ENCODE data around the gene SPAST. TPM values are rescaled to one million over a fixed set of nuclear protein-coding genes. Genes with fewer than 3 reads are reported as not detected.
A peak's percentile ranks its signal among the peaks of the same experiment; 100 is the strongest.

Gene SPAST
- total RNA-seq, 2 experiments from 2014 or later, result 18.6 to 19.0 TPM

GRCh38 chr2:32061973-32062861 is 1.1 kb upstream of the SPAST start:
- H3K27ac Mint-ChIP-seq, result no peak overlapping the region
- H3K4me1 Mint-ChIP-seq (ENCODE audit: low read depth), result peaks cover 22% of the 10 kb centered on the region
- peaks cover 5% of the 10 kb centered on the region for H3K36me3 Mint-ChIP-seq (ENCODE audit: low read depth)
- peak overlapping the region; percentile 93 for H3K4me3 Mint-ChIP-seq
- ChIA-PET CTCF (interaction anchor here (1.4 to 3.2 kb wide), 2 partner anchors 22 to 54 kb away, joined by 4 to 20 read pairs; partner anchors contain the start of gene DPY30), POLR2A (interaction anchor here (0.9 to 5.0 kb wide), 3 partner anchors 23 to 103 kb away, joined by 3 to 49 read pairs (median 3); partner anchors contain the start of genes DPY30, MEMO1 and SLC30A6)
- peaks cover 2% of the 10 kb centered on the region for H3K27me3 Mint-ChIP-seq (ENCODE audit: low read depth)
- ATAC-seq (no peak), DNase-seq (peak; percentile 25)
- H3K9me3 Mint-ChIP-seq (ENCODE audit: insufficient read depth), result no peaks in the 10 kb centered on the region

- H3K36me3 Mint-ChIP-seq (ENCODE audit: low read depth), result peaks cover 5% of the 10 kb centered on the region
- POLR2A ChIA-PET, result interaction anchor here (0.6 to 5.0 kb wide), 6 partner anchors 25 to 254 kb away, joined by 3 to 49 read pairs (median 3); partner anchors contain the start of genes DPY30 and SLC30A6
- H3K4me3 Mint-ChIP-seq, result peak overlapping the region; percentile 93
- no peaks in the 10 kb centered on the region for H3K9me3 Mint-ChIP-seq (ENCODE audit: insufficient read depth)
- DNase-seq (peak; percentile 40), ATAC-seq (peak; percentile 1)
- peak overlapping the region; percentile 90 for H3K27ac Mint-ChIP-seq
- CTCF ChIA-PET, result interaction anchor here (1.3 to 3.2 kb wide), 2 partner anchors 24 to 72 kb away, joined by 3 to 20 read pairs; partner anchors contain the start of gene DPY30
- peaks cover 23% of the 10 kb centered on the region for H3K4me1 Mint-ChIP-seq (ENCODE audit: low read depth)
- H3K27me3 Mint-ChIP-seq (ENCODE audit: low read depth), result no peaks in the 10 kb centered on the region
Observed at GRCh38 chr2:32064021-32064601, 755 bp downstream of the SPAST start.

- CTCF ChIA-PET, result interaction anchor here (1.3 to 3.2 kb wide), 2 partner anchors 25 to 72 kb away, joined by 3 to 20 read pairs; partner anchors contain the start of gene DPY30
- peaks cover 23% of the 10 kb centered on the region for H3K4me1 Mint-ChIP-seq (ENCODE audit: low read depth)
- no peaks in the 10 kb centered on the region for H3K27me3 Mint-ChIP-seq (ENCODE audit: low read depth)
- peak overlapping the region; percentile 90 for H3K27ac Mint-ChIP-seq
- DNase-seq, result no peak
- H3K36me3 Mint-ChIP-seq (ENCODE audit: low read depth), result peaks cover 5% of the 10 kb centered on the region
- ATAC-seq, result no peak
- POLR2A ChIA-PET, result interaction anchor here (0.7 to 5.0 kb wide), 3 partner anchors 25 to 1818 kb away, joined by 3 to 49 read pairs (median 4); partner anchors contain the start of gene DPY30
- peak overlapping the region; percentile 93 for H3K4me3 Mint-ChIP-seq
- H3K9me3 Mint-ChIP-seq (ENCODE audit: insufficient read depth), result no peaks in the 10 kb centered on the region
Observed at GRCh38 chr2:32064713-32065112, 1.4 kb downstream of the SPAST start.

- H3K4me3 Mint-ChIP-seq, result no peak overlapping the region
- no peak for DNase-seq
- ChIA-PET POLR2A (interaction anchor here (0.8 kb wide), 1 partner anchor 28 kb away, joined by 3 read pairs; the partner anchor contains the start of gene DPY30), CTCF (interaction anchor here (1.0 kb wide), 1 partner anchor 23 kb away, joined by 3 read pairs; no protein-coding TSS in a partner anchor)
- no peak overlapping the region for H3K27ac Mint-ChIP-seq
- H3K4me1 Mint-ChIP-seq (ENCODE audit: low read depth), result peaks cover 18% of the 10 kb centered on the region
- H3K27me3 Mint-ChIP-seq (ENCODE audit: low read depth), result no peaks in the 10 kb centered on the region
- H3K9me3 Mint-ChIP-seq (ENCODE audit: insufficient read depth), result no peaks in the 10 kb centered on the region
- no peak for ATAC-seq
- peaks cover 6% of the 10 kb centered on the region for H3K36me3 Mint-ChIP-seq (ENCODE audit: low read depth)
Observed at GRCh38 chr2:32067549-32067948, 4.2 kb downstream of the SPAST start.

- H3K27me3 Mint-ChIP-seq (ENCODE audit: low read depth), result no peaks in the 10 kb centered on the region
- ATAC-seq (no peak), DNase-seq (no peak)
- H3K36me3 Mint-ChIP-seq (ENCODE audit: low read depth), result peaks cover 3% of the 10 kb centered on the region
- CTCF ChIA-PET, result no interaction called here
- no peak overlapping the region for H3K27ac Mint-ChIP-seq
- no peak overlapping the region for H3K4me3 Mint-ChIP-seq
- H3K9me3 Mint-ChIP-seq (ENCODE audit: insufficient read depth), result no peaks in the 10 kb centered on the region
- POLR2A ChIA-PET, result interaction anchor here (0.9 kb wide), 1 partner anchor 19 kb away, joined by 3 read pairs; no protein-coding TSS in a partner anchor
- H3K4me1 Mint-ChIP-seq (ENCODE audit: low read depth), result no peaks in the 10 kb centered on the region
Observed at GRCh38 chr2:32074134-32074506, 10.8 kb downstream of the SPAST start.

GRCh38 chr2:32095671-32096070 is 32.3 kb downstream of the SPAST start:
- Mint-ChIP-seq H3K4me3 (no peak overlapping the region), H3K9me3 (ENCODE audit: insufficient read depth) (no peaks in the 10 kb centered on the region), H3K27me3 (ENCODE audit: low read depth) (no peaks in the 10 kb centered on the region), H3K36me3 (ENCODE audit: low read depth) (peaks cover 11% of the 10 kb centered on the region), H3K27ac (no peak overlapping the region), H3K4me1 (ENCODE audit: low read depth) (no peaks in the 10 kb centered on the region)
- POLR2A ChIA-PET, result no interaction called here
- DNase-seq (no peak), ATAC-seq (no peak)
- CTCF ChIA-PET, result no interaction called here

- H3K36me3 Mint-ChIP-seq (ENCODE audit: low read depth), result peaks cover 41% of the 10 kb centered on the region
- H3K27ac Mint-ChIP-seq, result no peak overlapping the region
- no peaks in the 10 kb centered on the region for H3K27me3 Mint-ChIP-seq (ENCODE audit: low read depth)
- H3K4me1 Mint-ChIP-seq (ENCODE audit: low read depth), result no peaks in the 10 kb centered on the region
- no peaks in the 10 kb centered on the region for H3K9me3 Mint-ChIP-seq (ENCODE audit: insufficient read depth)
- DNase-seq (no peak), ATAC-seq (no peak)
- H3K4me3 Mint-ChIP-seq, result no peak overlapping the region
- CTCF ChIA-PET, result interaction anchor here (0.7 kb wide), 1 partner anchor 10 kb away, joined by 3 read pairs; no protein-coding TSS in a partner anchor
- POLR2A ChIA-PET, result no interaction called here
Observed at GRCh38 chr2:32108111-32108510, 44.8 kb downstream of the SPAST start.

- peaks cover 19% of the 10 kb centered on the region for H3K36me3 Mint-ChIP-seq (ENCODE audit: low read depth)
- ChIA-PET CTCF (no interaction called here), POLR2A (no interaction called here)
- no peak overlapping the region for H3K27ac Mint-ChIP-seq
- no peaks in the 10 kb centered on the region for H3K27me3 Mint-ChIP-seq (ENCODE audit: low read depth)
- no peak for DNase-seq
- no peaks in the 10 kb centered on the region for H3K9me3 Mint-ChIP-seq (ENCODE audit: insufficient read depth)
- peaks cover 7% of the 10 kb centered on the region for H3K4me1 Mint-ChIP-seq (ENCODE audit: low read depth)
- no peak for ATAC-seq
- H3K4me3 Mint-ChIP-seq, result no peak overlapping the region
Observed at GRCh38 chr2:32118055-32118454, 54.7 kb downstream of the SPAST start.

GRCh38 chr2:32119161-32119560 is 55.8 kb downstream of the SPAST start:
- no peaks in the 10 kb centered on the region for H3K27me3 Mint-ChIP-seq (ENCODE audit: low read depth)
- ATAC-seq (no peak), DNase-seq (no peak)
- ChIA-PET CTCF (no interaction called here), POLR2A (interaction anchor here (1.3 kb wide), 1 partner anchor 55 kb away, joined by 4 read pairs; no protein-coding TSS in a partner anchor)
- H3K4me1 Mint-ChIP-seq (ENCODE audit: low read depth), result peaks cover 7% of the 10 kb centered on the region
- H3K36me3 Mint-ChIP-seq (ENCODE audit: low read depth), result peaks cover 22% of the 10 kb centered on the region
- H3K4me3 Mint-ChIP-seq, result no peak overlapping the region
- no peak overlapping the region for H3K27ac Mint-ChIP-seq
- H3K9me3 Mint-ChIP-seq (ENCODE audit: insufficient read depth), result no peaks in the 10 kb centered on the region

GRCh38 chr2:32124660-32125059 is 61.3 kb downstream of the SPAST start:
- DNase-seq (no peak), ATAC-seq (no peak)
- no peak overlapping the region for H3K27ac Mint-ChIP-seq
- H3K9me3 Mint-ChIP-seq (ENCODE audit: insufficient read depth), result no peaks in the 10 kb centered on the region
- H3K4me1 Mint-ChIP-seq (ENCODE audit: low read depth), result peaks cover 7% of the 10 kb centered on the region
- ChIA-PET POLR2A (no interaction called here), CTCF (no interaction called here)
- no peaks in the 10 kb centered on the region for H3K27me3 Mint-ChIP-seq (ENCODE audit: low read depth)
- H3K36me3 Mint-ChIP-seq (ENCODE audit: low read depth), result peaks cover 25% of the 10 kb centered on the region
- no peak overlapping the region for H3K4me3 Mint-ChIP-seq

- no peak for ATAC-seq
Observed at GRCh38 chr2:32128636-32129035, 65.3 kb downstream of the SPAST start.

GRCh38 chr2:32129086-32129485 is 65.7 kb downstream of the SPAST start:
- H3K9me3 Mint-ChIP-seq (ENCODE audit: insufficient read depth), result no peaks in the 10 kb centered on the region
- H3K27ac Mint-ChIP-seq, result no peak overlapping the region
- no peaks in the 10 kb centered on the region for H3K4me1 Mint-ChIP-seq (ENCODE audit: low read depth)
- peaks cover 23% of the 10 kb centered on the region for H3K36me3 Mint-ChIP-seq (ENCODE audit: low read depth)
- POLR2A ChIA-PET, result no interaction called here
- ATAC-seq, result no peak
- DNase-seq, result no peak
- CTCF ChIA-PET, result no interaction called here
- H3K27me3 Mint-ChIP-seq (ENCODE audit: low read depth), result no peaks in the 10 kb centered on the region
- no peak overlapping the region for H3K4me3 Mint-ChIP-seq

More at GRCh38 chr2:32128636-32129035, 65.3 kb downstream of the SPAST start:
- Mint-ChIP-seq H3K27me3 (ENCODE audit: low read depth) (no peaks in the 10 kb centered on the region), H3K9me3 (ENCODE audit: insufficient read depth) (no peaks in the 10 kb centered on the region), H3K27ac (no peak overlapping the region), H3K4me3 (no peak overlapping the region), H3K4me1 (ENCODE audit: low read depth) (no peaks in the 10 kb centered on the region), H3K36me3 (ENCODE audit: low read depth) (peaks cover 25% of the 10 kb centered on the region)
- POLR2A ChIA-PET, result no interaction called here
- CTCF ChIA-PET, result no interaction called here
- no peak for DNase-seq

Measured in activated CD8-positive, alpha-beta T cell treated with anti-CD3 and anti-CD28 coated beads, Interleukin-2, amount 10 ng/mL, durations not matched to agents 7 days and 5 days (primary cell).